ENCODE results near the gene FOXP1. TPM values are rescaled to one million over a fixed set of nuclear protein-coding genes. Genes with fewer than 3 reads are reported as not detected.

FOXP1 gene
- total and polyA plus RNA-seq, 2 donors (not counting 1 experiment from before 2014, with no cell fraction given): 70.3 to 101 TPM

DNA sequence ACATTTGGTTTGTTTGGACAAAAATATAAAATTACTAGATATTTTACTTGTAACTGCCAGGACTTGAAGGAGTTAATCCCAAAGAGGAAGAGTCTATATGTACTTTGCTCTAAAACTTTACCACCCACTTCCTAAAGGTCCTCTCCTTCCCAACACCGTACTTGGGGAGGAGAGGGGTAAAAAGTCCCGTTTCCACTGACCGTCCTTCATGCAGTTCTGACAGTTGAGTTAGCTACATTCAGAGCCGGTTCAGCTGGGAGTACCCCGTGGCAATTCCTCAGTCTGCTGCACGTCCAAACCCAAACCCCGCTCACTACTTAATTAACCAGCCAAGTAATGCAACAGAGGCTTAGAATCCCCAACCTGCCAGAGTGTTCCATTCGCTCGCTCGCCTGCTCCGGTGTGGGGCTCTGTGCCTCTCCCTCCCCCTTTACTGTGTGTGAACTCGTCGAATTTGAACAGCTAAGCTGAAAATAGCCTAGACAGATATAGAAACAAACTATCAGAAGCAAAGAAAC, 519.7 kb downstream of the FOXP1 start:
- peak; percentile 53 to 55 for DNase-seq (ENCODE audit: low read depth in 2 of 2)
- Histone ChIP-seq H3K9ac (ENCODE audit: insufficient read depth, low read length) (peak overlapping the region; percentile 90), H3K27ac (ENCODE audit: insufficient read depth, low read length) (peak overlapping the region; percentile 99), H2AFZ (ENCODE audit: low read length) (no peak overlapping the region), H3K9me3 (ENCODE audit: control insufficient read depth, insufficient read depth, low read depth, low read length) (no peaks in the 10 kb centered on the region), H3K36me3 (ENCODE audit: control insufficient read depth, insufficient read depth, low read length) (no peaks in the 10 kb centered on the region), H3K4me2 (ENCODE audit: extremely low read depth, insufficient read depth, low read length) (peak overlapping the region; percentile 89), H3K4me1 (ENCODE audit: control insufficient read depth, extremely low read depth, insufficient read depth, low read length) (peaks cover 12% of the 10 kb centered on the region), H3K4me3 (replicated peaks in 1 of 4; ENCODE audit: control extremely low read depth in 1 of 4, insufficient read depth in 1 of 4, low read depth in 3 of 4, low read length in 4 of 4) (peak overlapping the region; percentile 72 to 93 (median 82)), H3K27me3 (ENCODE audit: control insufficient read depth, insufficient read depth, low read length) (no peaks in the 10 kb centered on the region), H4K20me1 (ENCODE audit: control insufficient read depth, extremely low read depth, insufficient read depth, low read length) (no peaks in the 10 kb centered on the region), H3K79me2 (ENCODE audit: control insufficient read depth, insufficient read depth, low read length) (peaks cover 86% of the 10 kb centered on the region)
- TF ChIP-seq, protein P1, sequence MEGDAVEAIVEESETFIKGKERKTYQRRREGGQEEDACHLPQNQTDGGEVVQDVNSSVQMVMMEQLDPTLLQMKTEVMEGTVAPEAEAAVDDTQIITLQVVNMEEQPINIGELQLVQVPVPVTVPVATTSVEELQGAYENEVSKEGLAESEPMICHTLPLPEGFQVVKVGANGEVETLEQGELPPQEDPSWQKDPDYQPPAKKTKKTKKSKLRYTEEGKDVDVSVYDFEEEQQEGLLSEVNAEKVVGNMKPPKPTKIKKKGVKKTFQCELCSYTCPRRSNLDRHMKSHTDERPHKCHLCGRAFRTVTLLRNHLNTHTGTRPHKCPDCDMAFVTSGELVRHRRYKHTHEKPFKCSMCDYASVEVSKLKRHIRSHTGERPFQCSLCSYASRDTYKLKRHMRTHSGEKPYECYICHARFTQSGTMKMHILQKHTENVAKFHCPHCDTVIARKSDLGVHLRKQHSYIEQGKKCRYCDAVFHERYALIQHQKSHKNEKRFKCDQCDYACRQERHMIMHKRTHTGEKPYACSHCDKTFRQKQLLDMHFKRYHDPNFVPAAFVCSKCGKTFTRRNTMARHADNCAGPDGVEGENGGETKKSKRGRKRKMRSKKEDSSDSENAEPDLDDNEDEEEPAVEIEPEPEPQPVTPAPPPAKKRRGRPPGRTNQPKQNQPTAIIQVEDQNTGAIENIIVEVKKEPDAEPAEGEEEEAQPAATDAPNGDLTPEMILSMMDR (conservative IDR thresholded peaks at IDR 0.05 in 1 of 2, IDR thresholded peaks at IDR 0.05 in 1 of 2; ENCODE audit: low read depth in 1 of 2, low read length in 2 of 2): no peak
- TF ChIP-seq EZH2 (IDR thresholded peaks at IDR 0.05; ENCODE audit: low read length, missing control alignments): no peak

DNA sequence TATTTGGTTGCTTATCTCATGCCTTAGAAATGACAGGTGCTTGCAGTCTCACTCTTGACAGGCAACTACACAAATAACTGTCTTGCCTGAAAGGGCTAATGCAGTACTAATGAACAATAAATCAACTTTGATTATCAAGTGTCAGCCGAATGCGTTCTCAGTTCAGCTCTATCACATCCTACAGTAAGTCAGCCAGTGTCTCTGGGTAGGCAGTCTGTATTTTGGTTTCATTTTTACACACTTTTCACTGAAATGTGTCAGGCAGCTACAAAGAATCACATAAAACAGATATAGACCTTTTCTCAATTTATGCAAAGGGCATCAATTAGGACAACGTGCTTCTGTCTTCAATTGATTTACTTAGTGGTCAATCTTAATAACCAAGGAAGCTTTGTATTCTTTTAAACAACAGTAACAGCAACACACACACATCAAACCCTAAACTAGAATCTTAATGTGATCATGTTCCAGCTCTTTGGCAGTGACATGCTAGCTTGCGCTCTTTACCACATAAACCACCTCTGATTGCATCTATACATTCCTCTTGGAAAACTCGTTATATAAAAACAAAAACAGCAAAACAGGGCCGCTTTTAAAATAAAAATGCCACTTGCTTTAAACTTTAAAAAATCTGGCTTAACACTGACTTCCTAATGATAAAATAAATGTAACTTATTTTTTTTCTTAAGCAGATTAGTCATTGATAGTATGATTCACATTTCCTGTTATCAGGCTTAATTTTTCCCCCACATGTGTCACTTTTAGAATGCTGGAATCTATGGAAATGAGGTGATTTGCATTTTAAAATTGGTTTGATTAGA, 520.4 kb downstream of the FOXP1 start:
- peak; percentile 62 to 67 for DNase-seq (ENCODE audit: low read depth in 2 of 2)
- Histone ChIP-seq H3K4me3 (replicated peaks in 1 of 4; ENCODE audit: control extremely low read depth in 1 of 4, insufficient read depth in 1 of 4, low read depth in 3 of 4, low read length in 4 of 4) (peak overlapping the region; percentile 72 to 93 (median 82)), H3K79me2 (ENCODE audit: control insufficient read depth, insufficient read depth, low read length) (peaks cover 90% of the 10 kb centered on the region), H3K27me3 (ENCODE audit: control insufficient read depth, insufficient read depth, low read length) (no peaks in the 10 kb centered on the region), H3K27ac (ENCODE audit: insufficient read depth, low read length) (peak overlapping the region; percentile 99), H3K9ac (ENCODE audit: insufficient read depth, low read length) (peak overlapping the region; percentile 90), H4K20me1 (ENCODE audit: control insufficient read depth, extremely low read depth, insufficient read depth, low read length) (no peaks in the 10 kb centered on the region), H2AFZ (ENCODE audit: low read length) (no peak overlapping the region), H3K4me2 (ENCODE audit: extremely low read depth, insufficient read depth, low read length) (peak overlapping the region; percentile 89), H3K4me1 (ENCODE audit: control insufficient read depth, extremely low read depth, insufficient read depth, low read length) (peaks cover 12% of the 10 kb centered on the region), H3K36me3 (ENCODE audit: control insufficient read depth, insufficient read depth, low read length) (no peaks in the 10 kb centered on the region), H3K9me3 (ENCODE audit: control insufficient read depth, insufficient read depth, low read depth, low read length) (no peaks in the 10 kb centered on the region)
- TF ChIP-seq, protein P1 (conservative IDR thresholded peaks at IDR 0.05 in 1 of 2, IDR thresholded peaks at IDR 0.05 in 1 of 2; ENCODE audit: low read depth in 1 of 2, low read length in 2 of 2): no peak
- TF ChIP-seq EZH2 (IDR thresholded peaks at IDR 0.05; ENCODE audit: low read length, missing control alignments): no peak

DNA sequence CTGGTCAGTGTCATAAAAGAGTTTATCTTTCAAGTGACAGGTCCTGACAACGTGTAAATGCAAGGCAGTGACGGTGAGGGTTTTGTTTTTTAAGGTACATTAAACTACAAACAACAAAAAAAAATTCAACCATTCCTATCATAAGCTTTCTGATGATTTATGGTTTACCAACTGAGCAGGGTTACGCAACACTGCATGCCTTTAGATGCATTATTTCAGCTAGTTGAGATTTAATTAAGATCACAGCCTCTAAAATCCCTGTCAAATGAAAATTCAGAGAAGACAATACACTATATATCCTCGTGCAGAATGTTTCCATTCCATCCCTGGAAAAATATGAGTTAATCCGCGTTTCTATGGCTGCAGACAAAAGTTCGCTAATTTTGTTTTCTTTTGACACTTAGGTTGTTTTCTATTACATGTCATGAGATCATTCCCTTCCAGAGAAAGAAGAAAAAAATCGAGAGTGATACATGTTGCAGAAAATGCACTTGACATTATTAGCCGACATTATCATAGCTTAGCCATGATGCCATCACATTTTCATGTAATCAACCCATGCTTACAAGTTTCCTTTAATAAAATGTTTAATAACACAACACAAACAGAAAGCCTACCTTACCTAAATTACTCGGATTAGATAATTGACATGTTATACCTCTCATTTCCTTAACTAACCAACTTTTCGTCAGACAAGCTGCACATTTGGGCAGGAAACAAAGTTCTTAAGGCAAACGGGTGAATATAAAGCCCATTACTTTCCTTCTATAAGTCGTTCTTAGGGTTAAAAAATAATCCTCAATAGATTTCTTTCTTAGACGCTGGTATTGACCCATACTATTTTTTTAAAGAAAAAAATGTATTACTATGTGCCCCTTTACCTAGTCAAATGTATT, 521.2 kb downstream of the FOXP1 start:
- peaks cover 15% of the 10 kb centered on the region for H3K4me1 ChIP-seq (ENCODE audit: control insufficient read depth, extremely low read depth, insufficient read depth, low read length)
- DNase-seq (ENCODE audit: low read depth in 2 of 2): peak; percentile 55 to 58

More for the DNA sequence above, 521.2 kb downstream of the FOXP1 start:
- H3K4me3 ChIP-seq (replicated peaks in 1 of 4; ENCODE audit: control extremely low read depth in 1 of 4, insufficient read depth in 1 of 4, low read depth in 3 of 4, low read length in 4 of 4): peak overlapping the region; percentile 72 to 93 (median 82)
- peak overlapping the region; percentile 40 for H3K9ac ChIP-seq (ENCODE audit: insufficient read depth, low read length)
- no peaks in the 10 kb centered on the region for H4K20me1 ChIP-seq (ENCODE audit: control insufficient read depth, extremely low read depth, insufficient read depth, low read length)
- no peaks in the 10 kb centered on the region for H3K9me3 ChIP-seq (ENCODE audit: control insufficient read depth, insufficient read depth, low read depth, low read length)
- peak overlapping the region; percentile 89 for H3K4me2 ChIP-seq (ENCODE audit: extremely low read depth, insufficient read depth, low read length)
- H3K27ac ChIP-seq (ENCODE audit: insufficient read depth, low read length): peak overlapping the region; percentile 99
- H3K36me3 ChIP-seq (ENCODE audit: control insufficient read depth, insufficient read depth, low read length): no peaks in the 10 kb centered on the region
- H2AFZ ChIP-seq (ENCODE audit: low read length): no peak overlapping the region
- TF ChIP-seq EZH2 (IDR thresholded peaks at IDR 0.05; ENCODE audit: low read length, missing control alignments): no peak
- no peaks in the 10 kb centered on the region for H3K27me3 ChIP-seq (ENCODE audit: control insufficient read depth, insufficient read depth, low read length)
- H3K79me2 ChIP-seq (ENCODE audit: control insufficient read depth, insufficient read depth, low read length): peaks cover 91% of the 10 kb centered on the region

Measured in fibroblast of lung (primary cell).